HepG2 (cell line): ENCODE results near the gene CNPY4. TPM values are rescaled to one million over a fixed set of nuclear protein-coding genes. Genes with fewer than 3 reads are reported as not detected.

Source experiments
- ARHGAP35 ChIP-seq: sonication (generic); formaldehyde crosslinking; IDR thresholded peaks from 2 replicates; pipeline ENCODE4 v1.9.0; 2022; ENCODE audit warnings: mild to moderate bottlenecking, inconsistent platforms, moderate library complexity, missing genetic modification reagents, borderline replicate concordance
- ATM ChIP-seq: fragments of 450-650 bp; IDR thresholded peaks from 2 replicates; pipeline ENCODE4 v1.7.1; 2017; ENCODE audit warnings: mild to moderate bottlenecking, borderline replicate concordance
- FOXA3 ChIP-seq: IDR thresholded peaks from 2 replicates; pipeline ENCODE4 v1.6.1; 2016; ENCODE audit warnings: missing genetic modification reagents, missing compliant biosample characterization
- FOXM1 ChIP-seq: sonication (generic); formaldehyde crosslinking; IDR thresholded peaks from 2 replicates; pipeline ENCODE4 v1.5.0; 2020; ENCODE audit warnings: missing genetic modification reagents
- HHEX ChIP-seq: IDR thresholded peaks from 2 replicates; pipeline ENCODE4 v1.6.1; 2016; ENCODE audit warnings: control low read depth
- KDM5A ChIP-seq: fragments of 200-600 bp; sonication (generic); IDR thresholded peaks from 2 replicates; pipeline ENCODE4 v1.7.0; 2018; ENCODE audit warnings: antibody characterized with exemption, mild to moderate bottlenecking, low read length, borderline replicate concordance
- KLF13 ChIP-seq: sonication (generic); formaldehyde crosslinking; IDR thresholded peaks from 2 replicates; pipeline ENCODE4 v1.4.0; 2020; ENCODE audit warnings: mild to moderate bottlenecking, missing genetic modification reagents
- NBN ChIP-seq: fragments of 450-650 bp; conservative IDR thresholded peaks from 2 replicates; pipeline ENCODE4 v1.6.1; 2017
- RNF2 ChIP-seq: fragments of 450-650 bp; conservative IDR thresholded peaks from 2 replicates; pipeline ENCODE4 v1.6.1; 2016; ENCODE audit warnings: low read depth
- SOX5 ChIP-seq: IDR thresholded peaks from 2 replicates; pipeline ENCODE4 v1.6.1; 2016; ENCODE audit warnings: borderline replicate concordance
- SOX6 ChIP-seq, 2 experiments: fragments of 450-650 bp in 1 of 2; sonication (generic) in 1 of 2; formaldehyde crosslinking in 1 of 2; IDR thresholded peaks; 2 replicates each; pipeline versions ENCODE4 v1.4.0 to v1.6.1; 2017 to 2020; ENCODE audit warnings: antibody characterized with exemption in 1 of 2, mild to moderate bottlenecking in 1 of 2, missing genetic modification reagents in 1 of 2
- SRY ChIP-seq: sonication (generic); formaldehyde crosslinking; IDR thresholded peaks from 2 replicates; pipeline ENCODE4 v1.8.0; 2022; ENCODE audit warnings: mild to moderate bottlenecking, missing genetic modification reagents
- TCF7L2 ChIP-seq: IDR thresholded peaks from 2 replicates; pipeline ENCODE4 v1.6.1; 2011; ENCODE audit warnings: mild to moderate bottlenecking, low read depth, low read length, moderate library complexity
- ZNF441 ChIP-seq: sonication (generic); formaldehyde crosslinking; IDR thresholded peaks from 2 replicates; pipeline ENCODE4 v1.7.0; 2021; ENCODE audit warnings: missing genetic modification reagents, borderline replicate concordance
- ZNF550 ChIP-seq: sonication (generic); formaldehyde crosslinking; IDR thresholded peaks from 2 replicates; pipeline ENCODE4 v1.4.0; 2020; ENCODE audit warnings: mild to moderate bottlenecking, missing genetic modification reagents, borderline replicate concordance
- ZNF703 ChIP-seq: sonication (generic); formaldehyde crosslinking; IDR thresholded peaks from 2 replicates; pipeline ENCODE4 v1.5.1; 2020; ENCODE audit warnings: missing genetic modification reagents, mild to moderate bottlenecking, moderate library complexity, borderline replicate concordance
- ZNF709 ChIP-seq: sonication (generic); formaldehyde crosslinking; IDR thresholded peaks from 2 replicates; pipeline ENCODE4 v1.5.0; 2020; ENCODE audit warnings: mild to moderate bottlenecking, missing genetic modification reagents
- ZNF777 ChIP-seq: sonication (generic); formaldehyde crosslinking; IDR thresholded peaks from 2 replicates; pipeline ENCODE4 v1.4.0; 2020; ENCODE audit warnings: missing genetic modification reagents
- polyA plus RNA-seq, 8 experiments: library from polyadenylated mRNA; depleted of rRNA in 3 of 8; stranded (reverse) in 7 of 8; unstranded in 1 of 8; fragments of >200 nt; fragmentation: Illumina TruSeq in 4 of 8; extraction: Trizol in 4 of 8; gene quantifications; 2 replicates each; pipeline versions ENCODE4 v1.2.1 to v1.2.3, GENCODE V29; 2011 to 2016; ENCODE audit warnings: low read depth in 4 of 8, missing spikeins in 1 of 8, mixed read lengths in 1 of 8; ENCODE audit not compliant: insufficient read depth in 1 of 8
- total RNA-seq, 5 experiments: library from RNA; depleted of rRNA; stranded (reverse); fragments of >200 nt; fragmentation: Illumina TruSeq; extraction: Trizol; gene quantifications; 2 replicates each; pipeline ENCODE4 v1.2.3, GENCODE V29; 2016; ENCODE audit warnings: low read depth in 1 of 5
- TF ChIP-seq, protein P1 (sequence below): sonication (generic); formaldehyde crosslinking; IDR thresholded peaks from 2 replicates; pipeline ENCODE4 v1.5.1; 2020; ENCODE audit warnings: mild to moderate bottlenecking, moderate library complexity, missing genetic modification reagents
- TF ChIP-seq, protein P2 (sequence below): sonication (generic); formaldehyde crosslinking; IDR thresholded peaks from 2 replicates; pipeline ENCODE4 v1.9.0; 2022; ENCODE audit warnings: low read depth, missing genetic modification reagents
- TF ChIP-seq, protein P3 (sequence below): sonication (generic); formaldehyde crosslinking; IDR thresholded peaks from 2 replicates; pipeline ENCODE4 v1.5.0; 2020; ENCODE audit warnings: missing genetic modification reagents
- TF ChIP-seq, protein P4 (sequence below): sonication (generic); formaldehyde crosslinking; IDR thresholded peaks from 2 replicates; pipeline ENCODE4 v1.5.1; 2020; ENCODE audit warnings: mild to moderate bottlenecking, missing genetic modification reagents, moderate library complexity

CNPY4 gene
- total and polyA plus RNA-seq, 2 of the 13 experiments (the other 11 are each of a cell fraction or from before 2014, with no cell fraction given): 6.2 to 12.7 TPM

DNA sequence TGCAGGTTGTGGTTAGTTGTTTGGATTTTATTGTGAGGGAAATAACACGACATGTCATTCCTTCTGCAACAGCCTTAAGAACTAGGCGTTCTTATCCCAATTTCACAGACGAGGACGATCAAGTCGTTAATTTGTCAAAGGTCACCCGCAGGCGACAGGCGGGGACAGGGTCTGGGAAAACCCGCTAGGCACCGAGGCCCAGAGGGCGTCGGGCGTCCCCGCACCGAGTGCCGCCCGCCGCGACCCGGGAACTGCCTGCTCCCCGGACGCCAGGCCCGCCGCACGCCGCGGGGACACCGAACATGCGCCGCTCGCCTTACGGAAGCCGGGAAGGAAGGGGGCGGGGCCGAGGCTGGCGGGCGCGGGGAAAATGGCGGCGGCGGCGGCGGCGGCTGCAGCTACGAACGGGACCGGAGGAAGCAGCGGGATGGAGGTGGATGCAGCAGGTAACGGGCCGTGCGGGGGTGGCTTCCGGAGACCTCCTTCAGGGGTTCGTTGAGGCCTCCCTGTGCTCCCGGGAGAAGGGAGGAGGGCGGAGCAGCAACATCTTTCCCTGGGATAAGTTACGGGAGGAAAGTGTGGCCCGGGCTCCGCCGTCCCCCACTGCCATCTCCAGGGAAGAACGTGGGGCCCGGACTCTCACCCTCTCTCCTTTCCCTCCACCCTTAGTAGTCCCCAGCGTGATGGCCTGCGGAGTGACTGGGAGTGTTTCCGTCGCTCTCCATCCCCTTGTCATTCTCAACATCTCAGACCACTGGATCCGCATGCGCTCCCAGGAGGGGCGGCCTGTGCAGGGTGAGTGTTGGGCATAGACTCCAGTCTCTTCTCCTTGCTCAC is 30.6 kb upstream of the CNPY4 start, which contains the start of gene COPS6 (continued):
- TF ChIP-seq, protein P1, sequence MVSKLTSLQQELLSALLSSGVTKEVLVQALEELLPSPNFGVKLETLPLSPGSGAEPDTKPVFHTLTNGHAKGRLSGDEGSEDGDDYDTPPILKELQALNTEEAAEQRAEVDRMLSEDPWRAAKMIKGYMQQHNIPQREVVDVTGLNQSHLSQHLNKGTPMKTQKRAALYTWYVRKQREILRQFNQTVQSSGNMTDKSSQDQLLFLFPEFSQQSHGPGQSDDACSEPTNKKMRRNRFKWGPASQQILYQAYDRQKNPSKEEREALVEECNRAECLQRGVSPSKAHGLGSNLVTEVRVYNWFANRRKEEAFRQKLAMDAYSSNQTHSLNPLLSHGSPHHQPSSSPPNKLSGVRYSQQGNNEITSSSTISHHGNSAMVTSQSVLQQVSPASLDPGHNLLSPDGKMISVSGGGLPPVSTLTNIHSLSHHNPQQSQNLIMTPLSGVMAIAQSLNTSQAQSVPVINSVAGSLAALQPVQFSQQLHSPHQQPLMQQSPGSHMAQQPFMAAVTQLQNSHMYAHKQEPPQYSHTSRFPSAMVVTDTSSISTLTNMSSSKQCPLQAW (CRISPR knock-in tag): peak; percentile 58; the same call in 1 of the 2 replicates
- TF ChIP-seq ZNF703 (CRISPR knock-in tag) (peak; percentile 90; the same call in 1 of the 2 replicates), FOXM1 (CRISPR knock-in tag) (no peak), TCF7L2 (no peak), ATM (no peak), HHEX (CRISPR knock-in tag) (no peak), SRY (CRISPR knock-in tag) (peak; percentile 96; the same call in 1 of the 2 replicates), FOXA3 (CRISPR knock-in tag) (peak; percentile 54), ZNF709 (CRISPR knock-in tag) (peak; percentile 95), RNF2 (peak; percentile 99), KDM5A (peak; percentile 85), ZNF550 (0 out of 2 replicates have a peak, but pooled peaks have one; percentile 27), SOX6 (IDR thresholded peaks at IDR 0.05) (no peak), SOX6 (CRISPR knock-in tag; IDR thresholded peaks at IDR 0.05) (no peak), KLF13 (CRISPR knock-in tag) (peak; percentile 24; the same call in 1 of the 2 replicates), ZNF441 (CRISPR knock-in tag) (peak; percentile 90), ARHGAP35 (CRISPR knock-in tag) (peak; percentile 71; the same call in 1 of the 2 replicates), SOX5 (CRISPR knock-in tag) (peak; percentile 41; the same call in 1 of the 2 replicates), NBN (no peak), ZNF777 (CRISPR knock-in tag) (peak; percentile 83)
- TF ChIP-seq, protein P2, sequence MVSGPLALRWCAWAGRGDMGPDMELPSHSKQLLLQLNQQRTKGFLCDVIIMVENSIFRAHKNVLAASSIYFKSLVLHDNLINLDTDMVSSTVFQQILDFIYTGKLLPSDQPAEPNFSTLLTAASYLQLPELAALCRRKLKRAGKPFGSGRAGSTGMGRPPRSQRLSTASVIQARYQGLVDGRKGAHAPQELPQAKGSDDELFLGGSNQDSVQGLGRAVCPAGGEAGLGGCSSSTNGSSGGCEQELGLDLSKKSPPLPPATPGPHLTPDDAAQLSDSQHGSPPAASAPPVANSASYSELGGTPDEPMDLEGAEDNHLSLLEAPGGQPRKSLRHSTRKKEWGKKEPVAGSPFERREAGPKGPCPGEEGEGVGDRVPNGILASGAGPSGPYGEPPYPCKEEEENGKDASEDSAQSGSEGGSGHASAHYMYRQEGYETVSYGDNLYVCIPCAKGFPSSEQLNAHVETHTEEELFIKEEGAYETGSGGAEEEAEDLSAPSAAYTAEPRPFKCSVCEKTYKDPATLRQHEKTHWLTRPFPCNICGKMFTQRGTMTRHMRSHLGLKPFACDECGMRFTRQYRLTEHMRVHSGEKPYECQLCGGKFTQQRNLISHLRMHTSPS (CRISPR knock-in tag): no peak
- TF ChIP-seq, protein P3, sequence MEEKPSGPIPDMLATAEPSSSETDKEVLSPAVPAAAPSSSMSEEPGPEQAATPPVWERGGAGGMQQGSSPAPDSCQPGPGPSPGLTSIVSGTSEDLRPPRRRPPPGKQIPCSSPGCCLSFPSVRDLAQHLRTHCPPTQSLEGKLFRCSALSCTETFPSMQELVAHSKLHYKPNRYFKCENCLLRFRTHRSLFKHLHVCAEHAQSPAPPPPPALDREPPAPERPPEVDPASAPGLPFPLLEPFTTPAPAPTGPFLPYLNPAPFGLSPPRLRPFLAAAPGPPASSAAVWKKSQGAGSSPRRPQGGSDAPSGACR (CRISPR knock-in tag): peak; percentile 74; the same call in 1 of the 2 replicates
- TF ChIP-seq, protein P4, sequence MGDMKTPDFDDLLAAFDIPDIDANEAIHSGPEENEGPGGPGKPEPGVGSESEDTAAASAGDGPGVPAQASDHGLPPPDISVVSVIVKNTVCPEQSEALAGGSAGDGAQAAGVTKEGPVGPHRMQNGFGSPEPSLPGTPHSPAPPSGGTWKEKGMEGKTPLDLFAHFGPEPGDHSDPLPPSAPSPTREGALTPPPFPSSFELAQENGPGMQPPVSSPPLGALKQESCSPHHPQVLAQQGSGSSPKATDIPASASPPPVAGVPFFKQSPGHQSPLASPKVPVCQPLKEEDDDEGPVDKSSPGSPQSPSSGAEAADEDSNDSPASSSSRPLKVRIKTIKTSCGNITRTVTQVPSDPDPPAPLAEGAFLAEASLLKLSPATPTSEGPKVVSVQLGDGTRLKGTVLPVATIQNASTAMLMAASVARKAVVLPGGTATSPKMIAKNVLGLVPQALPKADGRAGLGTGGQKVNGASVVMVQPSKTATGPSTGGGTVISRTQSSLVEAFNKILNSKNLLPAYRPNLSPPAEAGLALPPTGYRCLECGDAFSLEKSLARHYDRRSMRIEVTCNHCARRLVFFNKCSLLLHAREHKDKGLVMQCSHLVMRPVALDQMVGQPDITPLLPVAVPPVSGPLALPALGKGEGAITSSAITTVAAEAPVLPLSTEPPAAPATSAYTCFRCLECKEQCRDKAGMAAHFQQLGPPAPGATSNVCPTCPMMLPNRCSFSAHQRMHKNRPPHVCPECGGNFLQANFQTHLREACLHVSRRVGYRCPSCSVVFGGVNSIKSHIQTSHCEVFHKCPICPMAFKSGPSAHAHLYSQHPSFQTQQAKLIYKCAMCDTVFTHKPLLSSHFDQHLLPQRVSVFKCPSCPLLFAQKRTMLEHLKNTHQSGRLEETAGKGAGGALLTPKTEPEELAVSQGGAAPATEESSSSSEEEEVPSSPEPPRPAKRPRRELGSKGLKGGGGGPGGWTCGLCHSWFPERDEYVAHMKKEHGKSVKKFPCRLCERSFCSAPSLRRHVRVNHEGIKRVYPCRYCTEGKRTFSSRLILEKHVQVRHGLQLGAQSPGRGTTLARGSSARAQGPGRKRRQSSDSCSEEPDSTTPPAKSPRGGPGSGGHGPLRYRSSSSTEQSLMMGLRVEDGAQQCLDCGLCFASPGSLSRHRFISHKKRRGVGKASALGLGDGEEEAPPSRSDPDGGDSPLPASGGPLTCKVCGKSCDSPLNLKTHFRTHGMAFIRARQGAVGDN (CRISPR knock-in tag): peak; percentile 100
